CD4-positive, alpha-beta memory T cell (primary cell): ENCODE data around the gene CC2D2A. TPM values are rescaled to one million over a fixed set of nuclear protein-coding genes. Genes with fewer than 3 reads are reported as not detected.
A peak's percentile ranks its signal among the peaks of the same experiment; 100 is the strongest.

ENCODE experiments used
- CTCF ChIA-PET: fragments of 350-600 bp; sonication (Branson Sonifier 250); formaldehyde crosslinking; loops from one replicate; lab custom pipeline; 2021; ENCODE audit warnings: inconsistent platforms; ENCODE audit not compliant: partially characterized antibody; lab: Charles Lee
- POLR2A ChIA-PET: fragments of 350-600 bp; sonication (Branson Sonifier 250); formaldehyde crosslinking; loops from one replicate; lab custom pipeline; 2021; ENCODE audit not compliant: partially characterized antibody; lab: Charles Lee
- DNase-seq, 5 donors: peaks; one replicate each; pipeline versions ENCODE4 v3.0.0 to v3.0.0-alpha.2; 2020 to 2022; ENCODE audit warnings: mixed read lengths in 1 of 5
- H3K27ac ChIP-seq: one replicate; pipeline ENCODE4 v1.7.0; 2013; ENCODE audit warnings: low read depth, low read length
- H3K27me3 ChIP-seq: 2 replicates; pipeline ENCODE4 v1.7.0; 2013; ENCODE audit warnings: mild to moderate bottlenecking, low read length, moderate library complexity; ENCODE audit not compliant: insufficient read depth
- H3K36me3 ChIP-seq: 2 replicates; pipeline ENCODE4 v1.7.0; 2013; ENCODE audit warnings: mild to moderate bottlenecking, low read length, moderate library complexity; ENCODE audit not compliant: insufficient read depth
- H3K4me1 ChIP-seq: 2 replicates; pipeline ENCODE4 v1.7.0; 2013; ENCODE audit warnings: mild to moderate bottlenecking, low read length, moderate library complexity; ENCODE audit not compliant: insufficient read depth
- H3K4me3 ChIP-seq, 2 donors: one replicate each; pipeline ENCODE4 v1.7.0; 2013; ENCODE audit warnings: low read length in 2 of 2, mild to moderate bottlenecking in 1 of 2
- H3K9me3 ChIP-seq, 2 donors: one replicate each; pipeline ENCODE4 v1.7.0; 2013; ENCODE audit warnings: low read length in 2 of 2, control low read depth in 1 of 2; ENCODE audit not compliant: control insufficient read depth in 1 of 2
- H3K27ac Mint-ChIP-seq, 7 donors: one replicate each; pipeline ENCODE4 v1.8.0; 2020 to 2021; ENCODE audit warnings: mixed read lengths in 7 of 7, mild to moderate bottlenecking in 6 of 7, inconsistent platforms in 3 of 7, moderate library complexity in 3 of 7
- H3K27me3 Mint-ChIP-seq, 2 donors: one replicate each; pipeline ENCODE4 v1.8.0; 2020 to 2021; ENCODE audit warnings: mixed read lengths in 2 of 2
- H3K36me3 Mint-ChIP-seq, 2 donors: one replicate each; pipeline ENCODE4 v1.8.0; 2020 to 2021; ENCODE audit warnings: mixed read lengths in 2 of 2, inconsistent platforms in 1 of 2, mild to moderate bottlenecking in 1 of 2
- H3K4me1 Mint-ChIP-seq, 4 donors: one replicate each; pipeline ENCODE4 v1.8.0; 2020 to 2021; ENCODE audit warnings: mixed read lengths in 4 of 4, mild to moderate bottlenecking in 1 of 4
- H3K4me3 Mint-ChIP-seq, 8 donors: one replicate each; pipeline ENCODE4 v1.8.0; 2020 to 2021; ENCODE audit warnings: mixed read lengths in 8 of 8, mild to moderate bottlenecking in 7 of 8, moderate library complexity in 6 of 8, inconsistent platforms in 3 of 8
- H3K9me3 Mint-ChIP-seq, 8 donors: one replicate each; pipeline ENCODE4 v1.8.0; 2020 to 2021; ENCODE audit warnings: mixed read lengths in 8 of 8, mild to moderate bottlenecking in 5 of 8, inconsistent platforms in 3 of 8, moderate library complexity in 1 of 8
- intact Hi-C: fragments of 100-400 bp; cut with micrococcal nuclease; formaldehyde crosslinking; loops from one replicate; pipeline ENCODE4 v1.15.1; 2023
- polyA plus RNA-seq, 2 donors: library from polyadenylated mRNA; unstranded; fragments of 300-500 nt; fragmentation: Illumina TruSeq; gene quantifications; one replicate each; pipeline ENCODE4 v1.2.3, GENCODE V29; 2021
- total RNA-seq, 2 experiments: library from RNA; stranded (reverse); gene quantifications; one replicate each; pipeline ENCODE4 v1.2.3, GENCODE V29; 2021

CC2D2A gene
- total and polyA plus RNA-seq, 4 experiments from 2014 or later, result 0.20 to 0.22 TPM; not detected in 2

GRCh38 chr4:15500701-15501100 lies 31.0 kb downstream of the CC2D2A start:
- ChIA-PET CTCF (no interaction called here), POLR2A (no interaction called here)
- Histone ChIP-seq H3K27ac (no peak overlapping the region), H3K4me1 (no peaks in the 10 kb centered on the region), H3K4me3 (no peak overlapping the region), H3K36me3 (no peaks in the 10 kb centered on the region), H3K9me3 (no peaks in the 10 kb centered on the region), H3K27me3 (no peaks in the 10 kb centered on the region)
- no peak for DNase-seq
- H3K9me3 Mint-ChIP-seq, result peaks cover 0 to 10% (median 6%) of the 10 kb centered on the region in 8 donors
- no peaks in the 10 kb centered on the region for H3K27me3 Mint-ChIP-seq
- H3K4me3 Mint-ChIP-seq, result no peak overlapping the region
- intact Hi-C loops, result no loop called here
- H3K36me3 Mint-ChIP-seq, result peaks cover 0 to 24% of the 10 kb centered on the region in 2 donors
- H3K4me1 Mint-ChIP-seq, result no peaks in the 10 kb centered on the region
- H3K27ac Mint-ChIP-seq, result no peak overlapping the region

- Histone ChIP-seq H3K36me3 (no peaks in the 10 kb centered on the region), H3K4me3 (no peak overlapping the region), H3K27ac (no peak overlapping the region), H3K27me3 (no peaks in the 10 kb centered on the region), H3K9me3 (no peaks in the 10 kb centered on the region), H3K4me1 (no peaks in the 10 kb centered on the region)
- Mint-ChIP-seq H3K4me1 (no peaks in the 10 kb centered on the region), H3K36me3 (peaks cover 0 to 25% of the 10 kb centered on the region in 2 donors), H3K4me3 (no peak overlapping the region), H3K27ac (no peak overlapping the region), H3K9me3 (peaks cover 0 to 10% (median 6%) of the 10 kb centered on the region in 8 donors), H3K27me3 (no peaks in the 10 kb centered on the region)
- intact Hi-C loops, result no loop called here
- CTCF ChIA-PET, result no interaction called here
- DNase-seq, result no peak
- POLR2A ChIA-PET, result no interaction called here
These were observed 32.3 kb downstream of the CC2D2A start for GRCh38 chr4:15501941-15502340.

GRCh38 chr4:15502384-15502783 lies 32.7 kb downstream of the CC2D2A start:
- H3K36me3 Mint-ChIP-seq, result peaks cover 2 to 26% of the 10 kb centered on the region in 2 donors
- H3K9me3 ChIP-seq, result no peaks in the 10 kb centered on the region
- DNase-seq, result no peak
- H3K27me3 Mint-ChIP-seq, result no peaks in the 10 kb centered on the region
- H3K4me1 ChIP-seq, result no peaks in the 10 kb centered on the region
- no peaks in the 10 kb centered on the region for H3K27me3 ChIP-seq
- H3K27ac ChIP-seq, result no peak overlapping the region
- H3K9me3 Mint-ChIP-seq, result peaks cover 0 to 7% (median 3%) of the 10 kb centered on the region in 8 donors
- H3K4me1 Mint-ChIP-seq, result no peaks in the 10 kb centered on the region
- no peaks in the 10 kb centered on the region for H3K36me3 ChIP-seq
- H3K4me3 Mint-ChIP-seq, result no peak overlapping the region
- intact Hi-C loops, result no loop called here
- no peak overlapping the region for H3K4me3 ChIP-seq
- ChIA-PET CTCF (no interaction called here), POLR2A (no interaction called here)
- no peak overlapping the region for H3K27ac Mint-ChIP-seq

GRCh38 chr4:15504041-15504440 lies 34.4 kb downstream of the CC2D2A start:
- intact Hi-C loops, result no loop called here
- POLR2A ChIA-PET, result no interaction called here

GRCh38 chr4:15506464-15506863 lies 36.8 kb downstream of the CC2D2A start:
- POLR2A ChIA-PET, result no interaction called here
- Mint-ChIP-seq H3K4me1 (no peaks in the 10 kb centered on the region), H3K27ac (no peak overlapping the region), H3K36me3 (peaks cover 4 to 42% of the 10 kb centered on the region in 2 donors), H3K4me3 (no peak overlapping the region), H3K27me3 (no peaks in the 10 kb centered on the region), H3K9me3 (no peaks in the 10 kb centered on the region)
- no peak for DNase-seq
- Histone ChIP-seq H3K4me3 (no peak overlapping the region), H3K4me1 (no peaks in the 10 kb centered on the region), H3K27me3 (no peaks in the 10 kb centered on the region), H3K27ac (no peak overlapping the region), H3K9me3 (no peaks in the 10 kb centered on the region), H3K36me3 (no peaks in the 10 kb centered on the region)
- intact Hi-C loops, result no loop called here
- CTCF ChIA-PET, result no interaction called here

More at GRCh38 chr4:15504041-15504440, 34.4 kb downstream of the CC2D2A start:
- Histone ChIP-seq H3K9me3 (no peaks in the 10 kb centered on the region), H3K27ac (no peak overlapping the region), H3K36me3 (no peaks in the 10 kb centered on the region), H3K4me3 (no peak overlapping the region), H3K27me3 (no peaks in the 10 kb centered on the region), H3K4me1 (no peaks in the 10 kb centered on the region)
- H3K4me1 Mint-ChIP-seq, result no peaks in the 10 kb centered on the region
- H3K4me3 Mint-ChIP-seq, result no peak overlapping the region
- H3K27me3 Mint-ChIP-seq, result no peaks in the 10 kb centered on the region
- H3K9me3 Mint-ChIP-seq, result peaks cover 0 to 2% (median 0%) of the 10 kb centered on the region in 8 donors
- DNase-seq, result no peak
- CTCF ChIA-PET, result no interaction called here
- H3K36me3 Mint-ChIP-seq, result peaks cover 4 to 36% of the 10 kb centered on the region in 2 donors
- no peak overlapping the region for H3K27ac Mint-ChIP-seq

GRCh38 chr4:15507679-15508078 lies 38.0 kb downstream of the CC2D2A start:
- Histone ChIP-seq H3K27me3 (no peaks in the 10 kb centered on the region), H3K4me3 (no peak overlapping the region), H3K36me3 (no peaks in the 10 kb centered on the region), H3K4me1 (no peaks in the 10 kb centered on the region), H3K27ac (no peak overlapping the region), H3K9me3 (no peaks in the 10 kb centered on the region)
- POLR2A ChIA-PET, result no interaction called here
- Mint-ChIP-seq H3K27me3 (no peaks in the 10 kb centered on the region), H3K4me3 (no peak overlapping the region), H3K4me1 (no peaks in the 10 kb centered on the region), H3K9me3 (no peaks in the 10 kb centered on the region), H3K36me3 (peaks cover 4 to 50% of the 10 kb centered on the region in 2 donors), H3K27ac (no peak overlapping the region)
- intact Hi-C loops, result no loop called here
- CTCF ChIA-PET, result no interaction called here
- DNase-seq, result no peak

GRCh38 chr4:15510961-15511360 lies 41.3 kb downstream of the CC2D2A start:
- intact Hi-C loops, result no loop called here
- H3K4me1 Mint-ChIP-seq, result no peaks in the 10 kb centered on the region
- H3K9me3 ChIP-seq, result no peaks in the 10 kb centered on the region
- H3K4me3 Mint-ChIP-seq, result no peak overlapping the region
- POLR2A ChIA-PET, result no interaction called here
- H3K4me1 ChIP-seq, result no peaks in the 10 kb centered on the region
- H3K36me3 ChIP-seq, result no peaks in the 10 kb centered on the region
- H3K27me3 Mint-ChIP-seq, result no peaks in the 10 kb centered on the region
- DNase-seq, result no peak
- H3K36me3 Mint-ChIP-seq, result peaks cover 5 to 58% of the 10 kb centered on the region in 2 donors
- H3K4me3 ChIP-seq, result no peak overlapping the region
- H3K27me3 ChIP-seq, result no peaks in the 10 kb centered on the region
- CTCF ChIA-PET, result no interaction called here
- H3K9me3 Mint-ChIP-seq, result no peaks in the 10 kb centered on the region
- peak overlapping the region in 1 of 7 donors; percentile 25 for H3K27ac Mint-ChIP-seq
- no peak overlapping the region for H3K27ac ChIP-seq

GRCh38 chr4:15513545-15513944 lies 43.9 kb downstream of the CC2D2A start:
- Mint-ChIP-seq H3K9me3 (no peaks in the 10 kb centered on the region), H3K4me1 (peaks cover 0 to 4% (median 0%) of the 10 kb centered on the region in 4 donors), H3K27ac (peak overlapping the region in 1 of 7 donors; percentile 3), H3K4me3 (no peak overlapping the region), H3K36me3 (peaks cover 1 to 52% of the 10 kb centered on the region in 2 donors), H3K27me3 (no peaks in the 10 kb centered on the region)
- Histone ChIP-seq H3K36me3 (no peaks in the 10 kb centered on the region), H3K4me3 (no peak overlapping the region), H3K4me1 (no peaks in the 10 kb centered on the region), H3K27ac (no peak overlapping the region), H3K9me3 (no peaks in the 10 kb centered on the region), H3K27me3 (no peaks in the 10 kb centered on the region)
- CTCF ChIA-PET, result interaction anchor here (0.6 to 1.8 kb wide), 2 partner anchors 12 to 353 kb away, joined by 3 read pairs; no protein-coding TSS in a partner anchor
- POLR2A ChIA-PET, result no interaction called here
- intact Hi-C loops, result no loop called here
- no peak for DNase-seq
